GM13976 (cell line): ENCODE results near the gene GTPBP3.
"Not testable (repeated sequence)": the region's sequence is repeated elsewhere in the genome, so short reads cannot be mapped to it uniquely, and the experiment has no call there.

Source experiments
- DNase-seq: peaks from one replicate; pipeline ENCODE4 v3.0.0; 2012; ENCODE audit warnings: low spot score
- in situ Hi-C: fragments of 300-500 bp; cut with MboI; formaldehyde crosslinking; loops from one replicate; pipeline ENCODE4 v1.12.0; 2022; ENCODE audit warnings: low sequenced_read_pairs, mixed read lengths, inconsistent platforms; ENCODE audit not compliant: unreplicated experiment
- TF ChIP-seq, protein P1 (sequence below): IDR thresholded peaks from 2 replicates; pipeline ENCODE4 v1.5.1; 2012; ENCODE audit warnings: borderline replicate concordance, mild to moderate bottlenecking; ENCODE audit not compliant: insufficient read depth; ENCODE audit errors: extremely low read depth, missing control alignments, control extremely low read depth

GTPBP3 gene

DNA sequence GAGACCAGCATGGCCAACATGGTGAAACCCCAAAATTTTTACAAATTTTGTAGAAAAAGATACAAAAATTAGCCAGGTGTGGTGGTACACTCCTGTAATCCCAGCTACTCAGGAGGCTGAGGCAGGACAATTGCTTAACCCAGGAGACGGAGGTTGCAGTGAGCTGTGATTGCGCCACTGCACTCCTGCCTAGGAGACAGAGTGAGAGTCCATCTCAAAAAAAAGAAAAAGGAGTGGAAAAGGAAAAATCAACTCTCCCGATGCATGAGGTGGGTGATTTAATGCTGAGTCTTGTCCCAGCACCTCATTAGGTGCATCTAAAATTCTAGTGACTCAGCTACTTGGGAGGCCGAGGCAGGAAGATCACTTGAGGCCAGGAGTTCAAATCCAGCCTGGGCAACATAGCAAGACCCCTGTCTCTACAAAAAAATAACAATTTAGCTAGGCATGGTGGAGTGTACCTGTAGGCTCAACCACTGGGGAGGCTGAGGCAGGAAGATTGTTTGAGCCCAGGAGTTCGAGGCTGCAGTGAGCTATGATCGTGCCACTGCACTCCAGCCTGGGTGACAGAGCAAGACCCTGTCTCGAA is 19.8 kb downstream of the GTPBP3 start:
- TF ChIP-seq, protein P1, sequence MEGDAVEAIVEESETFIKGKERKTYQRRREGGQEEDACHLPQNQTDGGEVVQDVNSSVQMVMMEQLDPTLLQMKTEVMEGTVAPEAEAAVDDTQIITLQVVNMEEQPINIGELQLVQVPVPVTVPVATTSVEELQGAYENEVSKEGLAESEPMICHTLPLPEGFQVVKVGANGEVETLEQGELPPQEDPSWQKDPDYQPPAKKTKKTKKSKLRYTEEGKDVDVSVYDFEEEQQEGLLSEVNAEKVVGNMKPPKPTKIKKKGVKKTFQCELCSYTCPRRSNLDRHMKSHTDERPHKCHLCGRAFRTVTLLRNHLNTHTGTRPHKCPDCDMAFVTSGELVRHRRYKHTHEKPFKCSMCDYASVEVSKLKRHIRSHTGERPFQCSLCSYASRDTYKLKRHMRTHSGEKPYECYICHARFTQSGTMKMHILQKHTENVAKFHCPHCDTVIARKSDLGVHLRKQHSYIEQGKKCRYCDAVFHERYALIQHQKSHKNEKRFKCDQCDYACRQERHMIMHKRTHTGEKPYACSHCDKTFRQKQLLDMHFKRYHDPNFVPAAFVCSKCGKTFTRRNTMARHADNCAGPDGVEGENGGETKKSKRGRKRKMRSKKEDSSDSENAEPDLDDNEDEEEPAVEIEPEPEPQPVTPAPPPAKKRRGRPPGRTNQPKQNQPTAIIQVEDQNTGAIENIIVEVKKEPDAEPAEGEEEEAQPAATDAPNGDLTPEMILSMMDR, result no peak
- DNase-seq, result no peak
- in situ Hi-C loops, result no loop called here

DNA sequence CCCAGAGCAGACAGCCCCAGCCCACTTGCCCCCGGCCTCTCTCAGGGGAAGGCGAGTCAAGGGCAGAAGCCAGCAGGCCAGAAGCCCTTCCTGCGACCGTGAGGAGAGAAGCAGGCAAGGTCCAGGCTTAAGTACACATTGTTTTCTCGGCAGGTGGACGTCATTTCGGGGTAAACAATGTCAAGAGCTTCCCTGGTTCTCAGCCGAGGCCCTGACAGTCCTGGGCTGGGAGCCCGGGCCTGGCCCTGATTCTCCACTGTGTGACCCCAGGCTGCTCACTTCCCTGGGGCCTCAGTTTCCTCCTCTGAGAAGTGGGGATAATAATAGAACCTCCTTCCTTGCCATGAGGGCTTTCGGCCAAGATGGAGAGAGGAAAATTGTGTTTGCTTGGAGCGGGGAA is 20.4 kb downstream of the GTPBP3 start:
- TF ChIP-seq, protein P1, result no peak
- DNase-seq, result no peak
- in situ Hi-C loops, result no loop called here

DNA sequence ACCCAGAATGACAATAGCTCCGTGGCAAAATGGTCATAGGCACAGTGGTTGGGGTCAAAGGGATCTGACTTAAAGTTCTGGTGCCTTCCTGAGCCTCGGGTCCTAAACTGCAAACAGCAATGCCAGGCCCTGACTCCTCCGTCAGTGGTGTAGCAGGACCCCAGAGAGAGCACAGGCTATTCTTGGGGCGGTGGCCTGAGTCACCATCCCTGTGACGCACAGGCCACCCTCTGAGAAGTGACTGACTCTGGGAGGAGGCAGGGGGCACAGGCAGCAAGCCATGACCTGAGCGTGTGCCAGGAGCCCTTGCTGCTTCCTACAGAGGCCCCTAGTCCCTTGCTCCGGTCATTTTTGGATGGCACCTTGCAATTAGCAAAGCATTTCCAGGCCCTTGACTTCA is 21.0 kb downstream of the GTPBP3 start:
- DNase-seq, result no peak
- TF ChIP-seq, protein P1, result no peak
- in situ Hi-C loops, result no loop called here

DNA sequence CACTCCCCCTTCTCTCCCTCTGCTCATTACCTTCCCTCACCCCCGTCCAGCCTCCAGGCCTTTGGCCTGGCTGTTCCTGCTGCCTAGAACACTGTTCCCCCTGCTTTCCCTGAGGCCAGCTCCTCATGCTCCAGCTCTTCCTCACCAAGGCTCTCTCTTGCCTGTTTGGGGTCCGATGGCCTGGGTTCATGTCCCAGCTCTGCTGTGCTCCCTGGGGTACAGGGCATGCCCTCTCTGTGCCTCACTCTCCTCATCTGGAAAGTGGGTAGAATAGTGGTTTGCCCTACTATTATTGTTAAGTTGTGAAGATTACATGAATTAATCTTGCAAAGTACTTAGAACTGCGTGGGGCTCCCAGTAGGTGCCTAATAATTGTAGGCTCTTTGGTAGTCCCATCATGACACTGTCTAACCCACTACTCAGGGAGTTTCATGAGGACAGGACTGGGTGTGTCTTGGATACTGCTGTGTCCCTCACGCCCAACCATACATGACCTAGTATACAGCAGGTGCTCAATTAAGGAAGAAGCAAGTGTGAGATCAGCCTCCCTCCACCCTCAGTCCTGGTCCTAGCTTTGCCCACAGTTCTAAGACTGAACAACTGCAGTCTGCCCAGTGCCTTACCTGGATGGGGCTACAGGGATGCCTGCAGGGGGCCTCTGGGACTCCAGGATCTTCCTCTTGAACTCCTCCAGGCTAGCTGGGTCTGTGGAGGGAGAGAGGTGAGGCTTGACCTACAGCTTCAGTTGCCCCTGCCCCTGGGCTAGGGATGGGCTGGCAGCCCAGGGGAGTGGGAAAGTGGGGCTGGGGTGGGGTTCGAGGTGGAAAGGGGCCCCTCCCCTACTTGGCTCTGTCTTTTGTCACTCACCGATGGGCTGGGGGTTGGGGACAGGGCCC is 22.8 kb downstream of the GTPBP3 start:
- in situ Hi-C loops, result no loop called here
- DNase-seq, result no peak
- TF ChIP-seq, protein P1, result no peak

DNA sequence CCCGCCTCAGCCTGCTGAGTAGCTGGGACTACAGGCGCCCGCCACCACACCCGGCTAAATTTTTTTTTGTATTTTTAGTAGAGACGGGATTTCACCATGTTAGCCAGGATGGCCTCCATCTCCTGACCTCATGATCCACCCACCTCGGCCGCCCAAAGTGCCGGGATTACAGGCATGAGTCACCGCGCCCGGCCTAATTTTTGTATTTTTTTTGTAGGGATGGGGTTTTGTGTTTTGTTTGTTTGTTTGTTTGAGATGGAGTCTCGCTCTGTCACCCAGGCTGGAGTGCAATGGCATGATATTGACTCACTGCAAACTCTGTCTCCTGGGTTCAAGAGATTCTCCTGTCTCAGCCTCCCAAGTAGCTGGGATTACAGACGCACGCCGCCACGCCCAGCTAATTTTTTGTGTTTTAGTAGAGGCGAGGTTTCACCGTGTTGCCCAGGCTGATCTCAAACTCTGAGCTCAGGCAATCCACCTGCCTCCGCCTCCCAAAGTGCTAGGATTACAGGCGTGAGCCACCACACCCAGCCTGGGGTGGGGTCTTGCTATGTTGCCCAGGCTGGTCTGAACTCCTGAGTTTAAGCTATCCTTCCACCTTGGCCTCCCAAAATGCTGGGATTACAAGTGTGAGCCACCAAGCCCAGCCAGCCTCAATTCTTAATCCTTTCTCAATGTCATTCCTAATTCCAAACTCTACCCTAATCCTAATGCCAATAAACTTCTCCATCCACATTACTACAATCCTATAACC is 26.7 kb downstream of the GTPBP3 start:
- in situ Hi-C loops, DNase-seq: not testable (repeated sequence)

DNA sequence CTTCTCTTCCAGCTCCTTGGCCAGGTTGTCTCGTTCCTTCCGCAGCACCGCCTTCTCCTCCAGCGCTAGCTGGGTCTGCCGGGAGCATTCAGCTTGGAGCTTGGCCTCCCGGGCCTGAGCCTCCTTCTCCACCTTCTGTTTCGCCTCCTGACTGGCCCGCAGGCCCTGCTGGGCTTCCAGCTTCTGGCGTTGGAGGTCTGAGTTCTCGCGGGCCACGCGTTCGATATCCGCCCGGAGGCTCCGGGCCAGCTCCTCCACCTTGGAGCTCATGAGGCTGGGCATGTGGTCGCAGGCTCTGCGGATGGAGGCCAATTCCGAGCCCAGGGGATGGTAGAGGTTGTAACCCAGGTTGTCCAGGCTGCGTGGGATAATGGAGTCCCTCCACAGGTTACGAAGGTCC is 28.0 kb downstream of the GTPBP3 start:
- in situ Hi-C loops, result no loop called here

More for the DNA sequence above, 28.0 kb downstream of the GTPBP3 start:
- DNase-seq, result no peak
- TF ChIP-seq, protein P1, result no peak
